K562 (cell line): Measurements from ENCODE around the gene TSPYL4. TPM values are rescaled to one million over a fixed set of nuclear protein-coding genes. Genes with fewer than 3 reads are reported as not detected.

Experiments
- BACH1 ChIP-seq: fragments of 200-800 bp; sonication (Bioruptor generic); IDR thresholded peaks from 2 replicates; pipeline ENCODE4 v1.6.1; 2016; ENCODE audit warnings: missing genetic modification characterization, missing compliant biosample characterization
- BRD4 ChIP-seq: fragments of 200-600 bp; sonication (generic); IDR thresholded peaks from 2 replicates; pipeline ENCODE4 v1.6.1; 2017; ENCODE audit warnings: inconsistent platforms
- CEBPG ChIP-seq, 3 experiments: fragments of 200-800 bp in 1 of 3; sonication (Bioruptor generic) in 1 of 3; sonication (generic) in 1 of 3; formaldehyde crosslinking in 1 of 3; IDR thresholded peaks in 2 of 3; conservative IDR thresholded peaks in 1 of 3; 2 replicates each; pipeline versions ENCODE4 v1.6.1 to v1.8.0; 2016 to 2022; ENCODE audit warnings: missing compliant biosample characterization in 2 of 3, missing genetic modification characterization in 2 of 3, mild to moderate bottlenecking in 1 of 3, missing genetic modification reagents in 1 of 3
- CREM ChIP-seq: IDR thresholded peaks from 2 replicates; pipeline ENCODE4 v1.6.1; 2014; ENCODE audit warnings: antibody characterized with exemption, low read depth
- FOXJ2 ChIP-seq: fragments of 200-800 bp; sonication (Bioruptor generic); IDR thresholded peaks from 2 replicates; pipeline ENCODE4 v1.6.1; 2016; ENCODE audit warnings: missing genetic modification characterization, missing compliant biosample characterization
- HMG20B ChIP-seq: fragments of 250-450 bp; sonication (Bioruptor Pico); IDR thresholded peaks from 2 replicates; pipeline ENCODE4 v1.5.0; 2021; ENCODE audit warnings: mild to moderate bottlenecking
- JUN ChIP-seq, 2 experiments: sonication (generic) in 1 of 2; formaldehyde crosslinking in 1 of 2; IDR thresholded peaks; 2 replicates each; pipeline versions ENCODE4 v1.6.1 to v1.8.0; 2012 to 2022; ENCODE audit warnings: borderline replicate concordance in 2 of 2, mild to moderate bottlenecking in 2 of 2, improper control_type of control experiment in 1 of 2, low read depth in 1 of 2, low read length in 1 of 2, missing genetic modification reagents in 1 of 2
- KDM1A ChIP-seq, 2 experiments: fragments of 450-650 bp; IDR thresholded peaks; 2 replicates each; pipeline ENCODE4 v1.6.1; 2016; ENCODE audit warnings: mild to moderate bottlenecking in 2 of 2
- MCM3 ChIP-seq: fragments of 450-650 bp; IDR thresholded peaks from 2 replicates; pipeline ENCODE4 v1.6.1; 2016
- MTA1 ChIP-seq: fragments of 450-650 bp; IDR thresholded peaks from 2 replicates; pipeline ENCODE4 v1.6.1; 2017; ENCODE audit warnings: borderline replicate concordance
- NR1H2 ChIP-seq: sonication (generic); formaldehyde crosslinking; IDR thresholded peaks from 2 replicates; pipeline ENCODE4 v1.4.0; 2020; ENCODE audit warnings: mild to moderate bottlenecking, missing genetic modification reagents
- NR2C1 ChIP-seq, 2 experiments: fragments of 450-650 bp; IDR thresholded peaks; 2 replicates each; pipeline ENCODE4 v1.6.1; 2017; ENCODE audit warnings: mild to moderate bottlenecking in 2 of 2, antibody characterized with exemption in 1 of 2, inconsistent platforms in 1 of 2, missing compliant biosample characterization in 1 of 2, missing genetic modification characterization in 1 of 2
- SMAD2 ChIP-seq: fragments of 150-350 bp; IDR thresholded peaks from 2 replicates; pipeline ENCODE4 v1.6.1; 2014; ENCODE audit warnings: low read depth, mild to moderate bottlenecking, low read length
- TAF15 ChIP-seq: fragments of 200-400 bp; formaldehyde crosslinking; IDR thresholded peaks from 2 replicates; pipeline ENCODE4 v1.6.1; 2017; ENCODE audit warnings: mild to moderate bottlenecking, low read depth, low read length, moderate library complexity
- TAF7 ChIP-seq: fragments of 450-650 bp; IDR thresholded peaks from 2 replicates; pipeline ENCODE4 v1.6.1; 2016; ENCODE audit warnings: missing genetic modification characterization, missing compliant biosample characterization
- TRIM24 ChIP-seq, 2 experiments: fragments of 450-650 bp; IDR thresholded peaks; 2 replicates each; pipeline ENCODE4 v1.6.1; 2016
- UBTF ChIP-seq, 2 experiments: IDR thresholded peaks; 2 replicates each; pipeline ENCODE4 v1.6.1; 2012; ENCODE audit warnings: improper control_type of control experiment in 2 of 2, low read depth in 2 of 2, low read length in 2 of 2, borderline replicate concordance in 1 of 2
- YY1 ChIP-seq, 3 experiments: IDR thresholded peaks; 2 replicates each; pipeline ENCODE4 v1.6.1; 2011; ENCODE audit warnings: low read length in 2 of 3, mild to moderate bottlenecking in 2 of 3, moderate library complexity in 2 of 3, borderline replicate concordance in 1 of 3, control low read depth in 1 of 3, low read depth in 1 of 3; ENCODE audit not compliant: insufficient read depth in 3 of 3, insufficient replicate concordance in 2 of 3, control insufficient read depth in 1 of 3, insufficient read length in 1 of 3; ENCODE audit errors: extremely low read depth in 1 of 3
- ZFPM2 ChIP-seq: fragments of 250-450 bp; sonication (Bioruptor Pico); IDR thresholded peaks from 2 replicates; pipeline ENCODE4 v1.5.1; 2022; ENCODE audit warnings: mild to moderate bottlenecking
- ZKSCAN1 ChIP-seq: fragments of 150-350 bp; IDR thresholded peaks from 2 replicates; pipeline ENCODE4 v1.6.1; 2016; ENCODE audit warnings: low read depth, low read length
- ZNF165 ChIP-seq: fragments of 250-450 bp; sonication (Bioruptor Pico); IDR thresholded peaks from 2 replicates; pipeline ENCODE4 v1.4.0; 2020; ENCODE audit warnings: borderline replicate concordance
- ZNF740 ChIP-seq, 3 experiments: fragments of 200-800 bp in 1 of 3; sonication (Bioruptor generic) in 1 of 3; sonication (generic) in 1 of 3; formaldehyde crosslinking in 1 of 3; IDR thresholded peaks; 2 replicates each; pipeline versions ENCODE4 v1.6.1 to v1.8.0; 2016 to 2022; ENCODE audit warnings: mild to moderate bottlenecking in 2 of 3, missing compliant biosample characterization in 2 of 3, missing genetic modification characterization in 2 of 3, missing genetic modification reagents in 1 of 3
- ZNF75A ChIP-seq: fragments of 450-650 bp; formaldehyde crosslinking; IDR thresholded peaks from 2 replicates; pipeline ENCODE4 v1.4.0; 2020; ENCODE audit warnings: mild to moderate bottlenecking
- ZNF766 ChIP-seq: fragments of 200-800 bp; sonication (Bioruptor generic); conservative IDR thresholded peaks from 2 replicates; pipeline ENCODE4 v1.6.1; 2016; ENCODE audit warnings: missing genetic modification characterization, missing compliant biosample characterization
- polyA plus RNA-seq, 8 experiments: library from polyadenylated mRNA; depleted of rRNA in 4 of 8; stranded (reverse) in 5 of 8; unstranded in 3 of 8; fragments of >200 nt; fragmentation: Nextera tagmentation in 2 of 8; fragmentation: Illumina TruSeq in 1 of 8; extraction: Ambion mirVana in 2 of 8; extraction: Trizol in 1 of 8; gene quantifications; 2 replicates each; pipeline versions ENCODE4 v1.2.1 to v1.2.3, GENCODE V29; 2011 to 2014; ENCODE audit warnings: inconsistent platforms in 1 of 8, missing spikeins in 1 of 8
- total RNA-seq, 7 experiments: library from RNA; depleted of rRNA in 6 of 7; stranded (reverse); fragments of >200 nt in 6 of 7; fragmentation: Illumina TruSeq in 2 of 7; extraction: Trizol in 2 of 7; gene quantifications; 2 replicates each; pipeline versions ENCODE4 v1.2.1 to v1.2.3, GENCODE V29; 2011 to 2021; ENCODE audit warnings: low replicate concordance in 1 of 7

Gene TSPYL4
- total and polyA plus RNA-seq, 9 of the 15 experiments (the other 6 are each of a cell fraction or from before 2014, with no cell fraction given): 0.69 to 18.0 (median 9.1) TPM

- TF ChIP-seq CEBPG (CRISPR knock-in tag; IDR thresholded peaks at IDR 0.05) (no peak), CEBPG (tag; conservative IDR thresholded peaks at IDR 0.05 in 1 of 2, IDR thresholded peaks at IDR 0.05 in 1 of 2) (no peak), JUN (IDR thresholded peaks at IDR 0.05; ENCODE audit: borderline replicate concordance, low read depth, low read length) (no peak), JUN (CRISPR knock-in tag; IDR thresholded peaks at IDR 0.05; ENCODE audit: borderline replicate concordance) (no peak), MTA1 (no peak), YY1 (IDR thresholded peaks at IDR 0.05; ENCODE audit: borderline replicate concordance in 1 of 3, control insufficient read depth in 1 of 3, extremely low read depth in 1 of 3, insufficient read depth in 3 of 3, insufficient read length in 1 of 3, insufficient replicate concordance in 2 of 3, low read depth in 1 of 3, low read length in 2 of 3) (peak; percentile 50 to 93 (median 53)), ZNF165 (CRISPR knock-in tag) (no peak), TRIM24 (IDR thresholded peaks at IDR 0.05) (no peak), TAF15 (no peak), KDM1A (IDR thresholded peaks at IDR 0.05) (no peak), ZNF766 (CRISPR knock-in tag) (0 out of 2 replicates have a peak, but pooled peaks have one; percentile 41), ZNF75A (no peak), CREM (no peak), SMAD2 (no peak), BRD4 (no peak), UBTF (IDR thresholded peaks at IDR 0.05; ENCODE audit: borderline replicate concordance in 1 of 2, low read depth in 2 of 2, low read length in 2 of 2) (no peak), ZKSCAN1 (no peak), FOXJ2 (peak; percentile 34; the same call in 1 of the 2 replicates), HMG20B (CRISPR knock-in tag) (no peak), ZNF740 (CRISPR knock-in tag; IDR thresholded peaks at IDR 0.05) (peak; percentile 89), ZNF740 (tag; IDR thresholded peaks at IDR 0.05) (peak in 1 of 2 experiments; percentile 60; a peak in 1 of 4 replicates), TAF7 (tag) (no peak; the same call in 1 of the 2 replicates), NR1H2 (CRISPR knock-in tag) (no peak), ZFPM2 (CRISPR knock-in tag) (no peak), NR2C1 (IDR thresholded peaks at IDR 0.05) (no peak), NR2C1 (tag; IDR thresholded peaks at IDR 0.05) (no peak), BACH1 (tag) (no peak; the same call in 1 of the 2 replicates), MCM3 (no peak)
Measured at GRCh38 chr6:116280161-116280932, 26.5 kb upstream of the TSPYL4 start (continued).
